D721Med (cell line): ENCODE data around the gene BEAN1.
A peak's percentile ranks its signal among the peaks of the same experiment; 100 is the strongest.

ENCODE experiments used
- DNase-seq: peaks from one replicate; pipeline ENCODE4 v3.0.0; 2011; ENCODE audit warnings: low spot score; ENCODE audit not compliant: insufficient read length
- FAIRE-seq: peaks from 2 replicates; lab custom pipeline; 2011; peaks lifted over from hg19 to GRCh38; lab: Jason Lieb, UNC
- CTCF ChIP-seq: IDR thresholded peaks from 2 replicates; pipeline ENCODE4 v1.5.1; 2012; ENCODE audit warnings: mild to moderate bottlenecking, control low read depth; ENCODE audit not compliant: insufficient read depth; ENCODE audit errors: missing control alignments

Gene BEAN1

GRCh38 chr16:66476328-66477027, 49.4 kb downstream of the BEAN1 start:
- no peak for TF ChIP-seq CTCF
- no peak for FAIRE-seq
- no peak for DNase-seq

- DNase-seq, result no peak
Observed at GRCh38 chr16:66477028-66477515, 50.0 kb downstream of the BEAN1 start.

GRCh38 chr16:66478733-66479511, 51.8 kb downstream of the BEAN1 start:
- no peak for FAIRE-seq
- TF ChIP-seq CTCF, result peak; percentile 65

More at GRCh38 chr16:66477028-66477515, 50.0 kb downstream of the BEAN1 start:
- no peak for TF ChIP-seq CTCF
- no peak for FAIRE-seq

GRCh38 chr16:66479661-66480264, 52.7 kb downstream of the BEAN1 start:
- no peak for TF ChIP-seq CTCF
- FAIRE-seq (no peak), DNase-seq (no peak)

More at GRCh38 chr16:66478733-66479511, 51.8 kb downstream of the BEAN1 start:
- DNase-seq, result peak; percentile 27

GRCh38 chr16:66480265-66481080, 53.4 kb downstream of the BEAN1 start:
- no peak for TF ChIP-seq CTCF
- no peak for FAIRE-seq

GRCh38 chr16:66481081-66481942, 54.2 kb downstream of the BEAN1 start:
- DNase-seq (no peak), FAIRE-seq (no peak)
- TF ChIP-seq CTCF, result no peak

More at GRCh38 chr16:66480265-66481080, 53.4 kb downstream of the BEAN1 start:
- DNase-seq, result no peak
